HEK293 (cell line): ENCODE results near the gene AKT1.

Source experiments
- CTCF ChIA-PET: fragments of 350-600 bp; formaldehyde crosslinking; extraction: SDS; loops from one replicate; lab custom pipeline; 2021; ENCODE audit warnings: antibody characterized with exemption; lab: Yijun Ruan, JAX
- POLR2A ChIA-PET: fragments of 300-600 bp; formaldehyde crosslinking; extraction: SDS; loops from one replicate; lab custom pipeline; 2020; ENCODE audit warnings: antibody characterized with exemption, inconsistent platforms; lab: Yijun Ruan, JAX
- H3K27ac ChIP-seq: fragments of 200-500 bp; sonication (Bioruptor generic); 2 replicates; pipeline ENCODE4 v1.5.1; 2014; ENCODE audit warnings: low read depth, low read length, control low read depth, inconsistent platforms; ENCODE audit errors: extremely low read depth
- H3K36me3 ChIP-seq, 2 experiments: fragments of 200-500 bp in 1 of 2; sonication (Bioruptor generic) in 1 of 2; 1 replicate in 1 of 2; 2 replicates in 1 of 2; pipeline ENCODE4 v1.5.1; 2014 to 2017; ENCODE audit warnings: inconsistent platforms in 2 of 2, low read length in 2 of 2; ENCODE audit not compliant: control insufficient read depth in 2 of 2, insufficient read depth in 1 of 2
- H3K4me1 ChIP-seq: fragments of 200-500 bp; sonication (Bioruptor generic); 2 replicates; pipeline ENCODE4 v1.5.1; 2014; ENCODE audit warnings: mild to moderate bottlenecking, low read length, inconsistent platforms; ENCODE audit not compliant: control insufficient read depth, insufficient read depth
- H3K4me3 ChIP-seq: 2 replicates; pipeline ENCODE4 v1.5.1; 2011; ENCODE audit warnings: low read depth, mild to moderate bottlenecking, control low read depth, low read length, moderate library complexity
- H3K9me3 ChIP-seq: fragments of 200-500 bp; sonication (Bioruptor generic); 2 replicates; pipeline ENCODE4 v1.5.1; 2014; ENCODE audit warnings: low read depth, low read length, inconsistent platforms; ENCODE audit not compliant: control insufficient read depth, insufficient read depth
- EGR2 ChIP-seq: fragments of 450-650 bp; formaldehyde crosslinking; IDR thresholded peaks from 2 replicates; pipeline ENCODE4 v1.5.1; 2016; ENCODE audit warnings: low read depth, missing biosample characterization, missing genetic modification characterization
- GFI1B ChIP-seq: fragments of 450-650 bp; formaldehyde crosslinking; IDR thresholded peaks from 2 replicates; pipeline ENCODE4 v1.5.1; 2016; ENCODE audit warnings: missing biosample characterization, missing genetic modification characterization
- GLIS1 ChIP-seq: fragments of 450-650 bp; formaldehyde crosslinking; IDR thresholded peaks from 2 replicates; pipeline ENCODE4 v1.5.1; 2016; ENCODE audit warnings: missing biosample characterization, missing genetic modification characterization
- KLF1 ChIP-seq: fragments of 450-650 bp; formaldehyde crosslinking; IDR thresholded peaks from 2 replicates; pipeline ENCODE4 v1.5.1; 2016; ENCODE audit warnings: missing biosample characterization, missing genetic modification characterization
- KLF7 ChIP-seq: fragments of 450-650 bp; formaldehyde crosslinking; IDR thresholded peaks from 2 replicates; pipeline ENCODE4 v1.5.1; 2016; ENCODE audit warnings: missing biosample characterization, missing genetic modification characterization, borderline replicate concordance
- KLF9 ChIP-seq: fragments of 450-650 bp; formaldehyde crosslinking; IDR thresholded peaks from 2 replicates; pipeline ENCODE4 v1.5.1; 2016; ENCODE audit warnings: missing biosample characterization, missing genetic modification characterization, low read depth
- PRDM1 ChIP-seq: fragments of 450-650 bp; formaldehyde crosslinking; IDR thresholded peaks from 2 replicates; pipeline ENCODE4; 2016; ENCODE audit warnings: missing biosample characterization, missing genetic modification characterization
- RBAK ChIP-seq: fragments of 450-650 bp; formaldehyde crosslinking; IDR thresholded peaks from 2 replicates; pipeline ENCODE4 v1.5.1; 2016; ENCODE audit warnings: missing biosample characterization, missing genetic modification characterization
- REPIN1 ChIP-seq: fragments of 450-650 bp; formaldehyde crosslinking; IDR thresholded peaks from 2 replicates; pipeline ENCODE4 v1.5.1; 2017; ENCODE audit warnings: missing biosample characterization, missing genetic modification characterization, low read depth
- ZFHX2 ChIP-seq: fragments of 450-650 bp; formaldehyde crosslinking; conservative IDR thresholded peaks from 2 replicates; pipeline ENCODE4 v1.5.1; 2016; ENCODE audit warnings: missing biosample characterization, missing genetic modification characterization
- ZIC2 ChIP-seq: fragments of 450-650 bp; formaldehyde crosslinking; IDR thresholded peaks from 2 replicates; pipeline ENCODE4 v1.5.1; 2016; ENCODE audit warnings: missing biosample characterization, missing genetic modification characterization
- ZNF148 ChIP-seq: fragments of 450-650 bp; formaldehyde crosslinking; IDR thresholded peaks from 2 replicates; pipeline ENCODE4 v1.5.0; 2017; ENCODE audit warnings: missing biosample characterization, missing genetic modification characterization, borderline replicate concordance
- ZNF157 ChIP-seq: fragments of 450-650 bp; formaldehyde crosslinking; IDR thresholded peaks from 2 replicates; pipeline ENCODE4 v1.5.1; 2016; ENCODE audit warnings: missing biosample characterization, missing genetic modification characterization
- ZNF324 ChIP-seq: fragments of 450-650 bp; formaldehyde crosslinking; IDR thresholded peaks from 2 replicates; pipeline ENCODE4 v1.5.1; 2016; ENCODE audit warnings: missing biosample characterization, missing genetic modification characterization
- ZNF501 ChIP-seq: fragments of 450-650 bp; formaldehyde crosslinking; IDR thresholded peaks from 2 replicates; pipeline ENCODE4 v1.5.1; 2016; ENCODE audit warnings: missing biosample characterization, missing genetic modification characterization
- ZNF513 ChIP-seq: fragments of 450-650 bp; IDR thresholded peaks from 2 replicates; pipeline ENCODE4 v1.5.1; 2018; ENCODE audit warnings: missing biosample characterization, missing genetic modification characterization
- ZNF549 ChIP-seq: fragments of 450-650 bp; IDR thresholded peaks from 2 replicates; pipeline ENCODE4 v1.5.1; 2018; ENCODE audit warnings: missing biosample characterization, missing genetic modification characterization, mild to moderate bottlenecking, inconsistent platforms, moderate library complexity
- ZNF571 ChIP-seq: fragments of 450-650 bp; formaldehyde crosslinking; IDR thresholded peaks from 2 replicates; pipeline ENCODE4 v1.5.0; 2017; ENCODE audit warnings: missing biosample characterization, missing genetic modification characterization
- ZNF610 ChIP-seq: fragments of 450-650 bp; formaldehyde crosslinking; IDR thresholded peaks from 2 replicates; pipeline ENCODE4 v1.5.1; 2016; ENCODE audit warnings: missing biosample characterization, missing genetic modification characterization, borderline replicate concordance
- ZNF654 ChIP-seq: fragments of 450-650 bp; formaldehyde crosslinking; IDR thresholded peaks from 2 replicates; pipeline ENCODE4 v1.5.1; 2016; ENCODE audit warnings: low read depth, missing biosample characterization, missing genetic modification characterization
- ZNF660 ChIP-seq: fragments of 450-650 bp; IDR thresholded peaks from 2 replicates; pipeline ENCODE4 v1.5.1; 2018; ENCODE audit warnings: missing biosample characterization, mild to moderate bottlenecking, missing genetic modification characterization
- TF ChIP-seq, protein P1 (sequence below): fragments of 450-650 bp; formaldehyde crosslinking; optimal IDR thresholded peaks from 2 replicates; pipeline ENCODE3; 2016; ENCODE audit warnings: missing biosample characterization, mild to moderate bottlenecking, missing genetic modification characterization
- TF ChIP-seq, protein P2 (sequence below): fragments of 450-650 bp; formaldehyde crosslinking; IDR thresholded peaks from 2 replicates; pipeline ENCODE4 v1.5.1; 2016; ENCODE audit warnings: missing biosample characterization, missing genetic modification characterization

AKT1 gene

DNA sequence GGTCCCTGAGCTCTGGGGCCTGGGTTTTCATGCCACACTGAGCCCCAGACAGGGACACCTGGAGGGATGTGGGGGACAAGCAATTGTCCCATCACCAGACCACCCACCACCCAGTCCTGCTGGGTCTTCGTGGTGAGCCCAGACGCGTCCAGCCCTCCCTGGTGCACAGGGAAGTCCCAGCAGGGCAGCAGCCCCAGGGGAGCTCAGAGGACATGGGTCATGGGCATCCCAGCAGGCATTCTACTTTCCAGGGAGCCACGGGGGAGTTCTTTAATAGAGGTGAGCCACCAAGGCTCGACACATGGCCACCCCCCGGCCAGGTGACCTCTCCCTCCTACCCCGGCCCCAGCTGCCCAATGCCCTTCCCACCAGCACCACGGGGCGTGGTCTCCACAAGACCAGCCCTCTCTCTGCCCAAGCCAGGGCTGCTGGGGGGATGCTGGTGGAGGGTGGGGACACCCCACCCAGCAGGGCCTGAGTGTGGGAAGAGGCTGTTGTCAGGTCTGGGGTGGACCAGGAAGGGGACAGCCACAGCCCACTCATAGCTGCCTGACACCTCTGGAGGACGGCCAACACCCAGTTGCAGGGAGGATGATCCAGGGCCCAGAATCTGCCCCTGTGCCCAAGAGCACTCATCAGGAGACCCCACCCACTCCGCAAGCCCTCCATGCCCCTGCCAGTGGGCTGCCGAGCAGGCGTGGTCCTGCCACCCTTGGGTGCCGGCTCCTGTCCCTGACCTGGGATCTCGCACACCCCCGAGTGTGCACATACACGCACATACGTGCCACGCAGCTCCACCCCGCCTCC is 14.1 kb downstream of the AKT1 start:
- no peaks in the 10 kb centered on the region for H3K4me1 ChIP-seq
- no peaks in the 10 kb centered on the region for H3K9me3 ChIP-seq
- no peak overlapping the region for H3K27ac ChIP-seq
- peaks cover 0 to 86% of the 10 kb centered on the region in 2 experiments; a peak in 1 of 3 replicates for H3K36me3 ChIP-seq
- ChIA-PET CTCF (no interaction called here), POLR2A (interaction anchor here (1.0 to 1.1 kb wide), 2 partner anchors 13 to 29 kb away, joined by 3 to 4 read pairs; partner anchors contain the start of gene SIVA1)
- TF ChIP-seq KLF1 (peak; percentile 48; the same call in 1 of the 2 replicates), GLIS1 (tag by site-specific recombination) (peak; percentile 75), KLF9 (tag by site-specific recombination) (0 out of 2 replicates have a peak, but pooled peaks have one; percentile 16), RBAK (tag by site-specific recombination) (no peak), ZIC2 (peak; percentile 97), ZNF610 (tag by site-specific recombination) (no peak), EGR2 (tag by site-specific recombination) (peak; percentile 31; the same call in 1 of the 2 replicates), ZFHX2 (tag by site-specific recombination) (peak; percentile 50)
- TF ChIP-seq, protein P1, sequence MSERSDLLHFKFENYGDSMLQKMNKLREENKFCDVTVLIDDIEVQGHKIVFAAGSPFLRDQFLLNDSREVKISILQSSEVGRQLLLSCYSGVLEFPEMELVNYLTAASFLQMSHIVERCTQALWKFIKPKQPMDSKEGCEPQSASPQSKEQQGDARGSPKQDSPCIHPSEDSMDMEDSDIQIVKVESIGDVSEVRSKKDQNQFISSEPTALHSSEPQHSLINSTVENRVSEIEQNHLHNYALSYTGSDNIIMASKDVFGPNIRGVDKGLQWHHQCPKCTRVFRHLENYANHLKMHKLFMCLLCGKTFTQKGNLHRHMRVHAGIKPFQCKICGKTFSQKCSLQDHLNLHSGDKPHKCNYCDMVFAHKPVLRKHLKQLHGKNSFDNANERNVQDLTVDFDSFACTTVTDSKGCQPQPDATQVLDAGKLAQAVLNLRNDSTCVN (tag by site-specific recombination) = no peak
- no peak overlapping the region for H3K4me3 ChIP-seq

GRCh38 chr14:104780513-104781030 is 15.0 kb downstream of the AKT1 start:
- no peak overlapping the region for H3K27ac ChIP-seq
- POLR2A ChIA-PET = interaction anchor here (1.1 kb wide), 1 partner anchor 14 kb away, joined by 4 read pairs; no protein-coding TSS in a partner anchor
- TF ChIP-seq KLF7 (tag by site-specific recombination) (no peak), ZNF501 (tag by site-specific recombination) (no peak), ZNF660 (tag by site-specific recombination) (no peak), ZNF324 (tag by site-specific recombination) (no peak), GFI1B (tag by site-specific recombination) (no peak), REPIN1 (tag by site-specific recombination) (no peak), ZNF654 (tag by site-specific recombination) (no peak), ZNF549 (no peak), ZNF157 (tag by site-specific recombination) (no peak), PRDM1 (tag by site-specific recombination) (no peak), ZNF571 (tag by site-specific recombination) (no peak), ZNF513 (tag by site-specific recombination) (no peak), ZNF148 (tag by site-specific recombination) (no peak)
- TF ChIP-seq, protein P2, sequence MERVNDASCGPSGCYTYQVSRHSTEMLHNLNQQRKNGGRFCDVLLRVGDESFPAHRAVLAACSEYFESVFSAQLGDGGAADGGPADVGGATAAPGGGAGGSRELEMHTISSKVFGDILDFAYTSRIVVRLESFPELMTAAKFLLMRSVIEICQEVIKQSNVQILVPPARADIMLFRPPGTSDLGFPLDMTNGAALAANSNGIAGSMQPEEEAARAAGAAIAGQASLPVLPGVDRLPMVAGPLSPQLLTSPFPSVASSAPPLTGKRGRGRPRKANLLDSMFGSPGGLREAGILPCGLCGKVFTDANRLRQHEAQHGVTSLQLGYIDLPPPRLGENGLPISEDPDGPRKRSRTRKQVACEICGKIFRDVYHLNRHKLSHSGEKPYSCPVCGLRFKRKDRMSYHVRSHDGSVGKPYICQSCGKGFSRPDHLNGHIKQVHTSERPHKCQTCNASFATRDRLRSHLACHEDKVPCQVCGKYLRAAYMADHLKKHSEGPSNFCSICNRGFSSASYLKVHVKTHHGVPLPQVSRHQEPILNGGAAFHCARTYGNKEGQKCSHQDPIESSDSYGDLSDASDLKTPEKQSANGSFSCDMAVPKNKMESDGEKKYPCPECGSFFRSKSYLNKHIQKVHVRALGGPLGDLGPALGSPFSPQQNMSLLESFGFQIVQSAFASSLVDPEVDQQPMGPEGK = no peak
- H3K36me3 ChIP-seq = peaks cover 0 to 86% of the 10 kb centered on the region in 2 experiments; a peak in 2 of 3 replicates
- CTCF ChIA-PET = no interaction called here
- H3K4me1 ChIP-seq = no peaks in the 10 kb centered on the region
- H3K9me3 ChIP-seq = no peaks in the 10 kb centered on the region
- no peak overlapping the region for H3K4me3 ChIP-seq
